Lung (tissue), 12 donors: ENCODE measurements around the gene RASL10B. TPM values are rescaled to one million over a fixed set of nuclear protein-coding genes. Genes with fewer than 3 reads are reported as not detected.

Experiments used
- ATAC-seq: fragments of 200-7000 bp; cut with Tn5 transposase; one replicate; pipeline ENCODE4 v1.9.1; 2020; ENCODE audit warnings: moderate number of reproducible peaks; ENCODE audit not compliant: insufficient read depth, low FRiP score
- DNase-seq, 3 donors: peaks; one replicate each; pipeline ENCODE4 v3.0.0-alpha.2; 2013 to 2017
- H3K27ac ChIP-seq, 2 donors: one replicate each; pipeline ENCODE4 v1.5.1; 2013; ENCODE audit warnings: mild to moderate bottlenecking in 2 of 2, moderate library complexity in 2 of 2, control low read depth in 1 of 2, inconsistent platforms in 1 of 2, low read depth in 1 of 2, low read length in 1 of 2
- H3K27me3 ChIP-seq, 3 donors: one replicate each; pipeline ENCODE4 v1.5.1; 2013; ENCODE audit warnings: low read length in 2 of 3; ENCODE audit not compliant: control insufficient read depth in 3 of 3, insufficient read depth in 3 of 3
- H3K36me3 ChIP-seq, 4 donors: one replicate each; pipeline ENCODE4 v1.5.1; 2013; ENCODE audit warnings: low read length in 4 of 4, mild to moderate bottlenecking in 1 of 4, moderate library complexity in 1 of 4; ENCODE audit not compliant: control insufficient read depth in 4 of 4, insufficient read depth in 4 of 4
- H3K4me1 ChIP-seq, 5 donors: one replicate each; pipeline ENCODE4 v1.5.1; 2013; ENCODE audit warnings: low read length in 5 of 5, mild to moderate bottlenecking in 2 of 5, moderate library complexity in 1 of 5; ENCODE audit not compliant: control insufficient read depth in 5 of 5, insufficient read depth in 5 of 5
- H3K4me3 ChIP-seq: one replicate; pipeline ENCODE4 v1.5.1; 2013; ENCODE audit warnings: mild to moderate bottlenecking, control low read depth, moderate library complexity
- H3K9ac ChIP-seq, 2 donors: one replicate each; pipeline ENCODE4 v1.5.1; 2013; ENCODE audit warnings: low read length in 2 of 2, control low read depth in 1 of 2; ENCODE audit not compliant: insufficient read depth in 1 of 2
- H3K9me3 ChIP-seq, 4 donors: one replicate each; pipeline ENCODE4 v1.5.1; 2013; ENCODE audit warnings: low read length in 3 of 4, mild to moderate bottlenecking in 1 of 4, moderate library complexity in 1 of 4; ENCODE audit not compliant: control insufficient read depth in 4 of 4, insufficient read depth in 3 of 4
- WGBS, 2 donors: extraction: QIAGEN DNeasy Blood & Tissue Kit; methylation state at CpG; one replicate each; pipeline ENCODE4 v1.1.7; 2013; 5-methylcytosine and 5-hydroxymethylcytosine counted together
- polyA plus RNA-seq, 2 donors: library from polyadenylated mRNA; stranded (reverse); fragments of 200-250 nt; gene quantifications; one replicate each; pipeline ENCODE4 v1.2.1, GENCODE V29; 2013
- total RNA-seq, 2 donors: library from RNA; depleted of rRNA in 1 of 2; stranded (reverse); fragments of >200 nt in 1 of 2; gene quantifications; one replicate each; pipeline ENCODE4 v1.2.1, GENCODE V29; 2014 to 2021
- TF ChIP-seq, protein P1 (sequence below): IDR thresholded peaks from 2 replicates; pipeline ENCODE4 v1.5.1; 2012; ENCODE audit warnings: mild to moderate bottlenecking; ENCODE audit errors: control extremely low read depth, extremely low read depth
- donor health status: control.
- donor health status: control.
- donor health status: Bipolar disorder and iron deficiency.
- donor health status: healthy.
- donor health status: DM: yes; HTN: yes; CAD: no.

Gene RASL10B
- total and polyA plus RNA-seq, 4 donors = 0.57 to 1.00 (median 0.80) TPM; not detected in 1

- ATAC-seq = no peak
- H3K36me3 ChIP-seq = no peaks in the 10 kb centered on the region
- peaks cover 4 to 28% (median 17%) of the 10 kb centered on the region in 3 donors for H3K27me3 ChIP-seq
- no peak overlapping the region for H3K27ac ChIP-seq
- H3K9me3 ChIP-seq = peaks cover 0 to 4% (median 0%) of the 10 kb centered on the region in 4 donors
- TF ChIP-seq, protein P1, sequence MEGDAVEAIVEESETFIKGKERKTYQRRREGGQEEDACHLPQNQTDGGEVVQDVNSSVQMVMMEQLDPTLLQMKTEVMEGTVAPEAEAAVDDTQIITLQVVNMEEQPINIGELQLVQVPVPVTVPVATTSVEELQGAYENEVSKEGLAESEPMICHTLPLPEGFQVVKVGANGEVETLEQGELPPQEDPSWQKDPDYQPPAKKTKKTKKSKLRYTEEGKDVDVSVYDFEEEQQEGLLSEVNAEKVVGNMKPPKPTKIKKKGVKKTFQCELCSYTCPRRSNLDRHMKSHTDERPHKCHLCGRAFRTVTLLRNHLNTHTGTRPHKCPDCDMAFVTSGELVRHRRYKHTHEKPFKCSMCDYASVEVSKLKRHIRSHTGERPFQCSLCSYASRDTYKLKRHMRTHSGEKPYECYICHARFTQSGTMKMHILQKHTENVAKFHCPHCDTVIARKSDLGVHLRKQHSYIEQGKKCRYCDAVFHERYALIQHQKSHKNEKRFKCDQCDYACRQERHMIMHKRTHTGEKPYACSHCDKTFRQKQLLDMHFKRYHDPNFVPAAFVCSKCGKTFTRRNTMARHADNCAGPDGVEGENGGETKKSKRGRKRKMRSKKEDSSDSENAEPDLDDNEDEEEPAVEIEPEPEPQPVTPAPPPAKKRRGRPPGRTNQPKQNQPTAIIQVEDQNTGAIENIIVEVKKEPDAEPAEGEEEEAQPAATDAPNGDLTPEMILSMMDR = no peak
- H3K4me3 ChIP-seq = no peak overlapping the region
- DNase-seq = no peak
- no peak overlapping the region for H3K9ac ChIP-seq
- H3K4me1 ChIP-seq = peaks cover 0 to 9% (median 6%) of the 10 kb centered on the region in 5 donors
- 81 to 85% methylated on average over 7 of the region's 7 CpGs for whole genome bisulfite sequencing, 2 donors
Measured at GRCh38 chr17:35742496-35742895, 11.1 kb downstream of the RASL10B start.

- peaks cover 4 to 28% (median 17%) of the 10 kb centered on the region in 3 donors for H3K27me3 ChIP-seq
Measured at GRCh38 chr17:35742896-35743477, 11.5 kb downstream of the RASL10B start.

DNA sequence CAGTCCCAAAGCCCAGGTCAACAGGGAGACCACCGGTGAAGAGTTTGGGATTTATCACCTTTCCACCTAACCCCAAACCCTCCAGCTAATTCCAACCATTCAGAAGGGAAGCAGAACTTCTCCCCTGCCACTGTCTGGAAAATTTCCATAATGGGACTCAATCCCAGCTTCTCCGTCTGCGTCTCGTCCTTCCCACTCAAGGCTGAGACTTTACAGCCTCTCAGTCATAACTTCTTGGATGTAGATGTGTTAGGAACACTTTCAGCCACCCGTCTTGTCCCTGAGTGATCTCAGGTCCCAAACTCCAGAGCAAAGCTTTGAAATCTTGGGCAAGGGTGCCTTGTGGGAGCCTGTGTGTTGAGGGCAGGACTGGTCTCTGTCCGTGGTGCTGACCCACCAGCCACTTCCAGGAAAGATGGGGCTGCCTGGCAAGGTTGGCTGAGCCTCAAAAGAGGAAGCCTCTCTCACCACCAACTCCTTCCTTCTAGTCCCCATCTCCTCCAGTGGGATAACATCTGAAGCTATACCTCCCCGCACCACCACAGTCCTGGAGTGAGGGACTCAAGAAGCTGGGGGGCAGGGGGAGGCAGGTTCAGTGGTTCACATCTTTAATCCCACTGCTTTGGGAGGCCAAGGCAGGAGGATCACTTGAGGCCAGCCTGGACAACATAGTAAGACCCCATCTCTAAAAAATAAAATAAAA lies 12.3 kb downstream of the RASL10B start:
- TF ChIP-seq, protein P1 = no peak

More at GRCh38 chr17:35742896-35743477, 11.5 kb downstream of the RASL10B start:
- Histone ChIP-seq H3K9ac (no peak overlapping the region), H3K4me3 (no peak overlapping the region), H3K4me1 (peaks cover 0 to 9% (median 6%) of the 10 kb centered on the region in 5 donors), H3K9me3 (peaks cover 0 to 4% (median 0%) of the 10 kb centered on the region in 4 donors), H3K36me3 (no peaks in the 10 kb centered on the region), H3K27ac (no peak overlapping the region)
- TF ChIP-seq, protein P1 = no peak
- ATAC-seq (no peak), DNase-seq (no peak)
- 70 to 82% methylated on average over 7 of the region's 7 CpGs for WGBS, 2 donors

More for the DNA sequence above, 12.3 kb downstream of the RASL10B start:
- Histone ChIP-seq H3K27me3 (peaks cover 4 to 28% (median 21%) of the 10 kb centered on the region in 3 donors), H3K4me1 (peaks cover 0 to 9% (median 6%) of the 10 kb centered on the region in 5 donors), H3K9ac (no peak overlapping the region), H3K9me3 (peaks cover 0 to 4% (median 0%) of the 10 kb centered on the region in 4 donors), H3K36me3 (no peaks in the 10 kb centered on the region), H3K4me3 (no peak overlapping the region), H3K27ac (no peak overlapping the region)
- DNase-seq (peak; percentile 63 to 81 (median 74)), ATAC-seq (no peak)
- 47 to 50% methylated on average over 7 of the region's 7 CpGs for WGBS, 2 donors
